DND-41 (cell line): Measurements from ENCODE around the gene LILRB3.

Experiments used
- EZH2 ChIP-seq: IDR thresholded peaks from 3 replicates; pipeline ENCODE4 v1.6.1; 2012; ENCODE audit warnings: borderline replicate concordance, low read depth, mild to moderate bottlenecking, moderate library complexity, low read length, inconsistent platforms; ENCODE audit not compliant: severe bottlenecking
- TF ChIP-seq, protein P1 (sequence below): IDR thresholded peaks from 2 replicates; pipeline ENCODE4 v1.5.1; 2012; ENCODE audit warnings: borderline replicate concordance, low read length, moderate library complexity, mild to moderate bottlenecking; ENCODE audit not compliant: poor library complexity, severe bottlenecking; ENCODE audit errors: extremely low read depth

- TF ChIP-seq, protein P1, sequence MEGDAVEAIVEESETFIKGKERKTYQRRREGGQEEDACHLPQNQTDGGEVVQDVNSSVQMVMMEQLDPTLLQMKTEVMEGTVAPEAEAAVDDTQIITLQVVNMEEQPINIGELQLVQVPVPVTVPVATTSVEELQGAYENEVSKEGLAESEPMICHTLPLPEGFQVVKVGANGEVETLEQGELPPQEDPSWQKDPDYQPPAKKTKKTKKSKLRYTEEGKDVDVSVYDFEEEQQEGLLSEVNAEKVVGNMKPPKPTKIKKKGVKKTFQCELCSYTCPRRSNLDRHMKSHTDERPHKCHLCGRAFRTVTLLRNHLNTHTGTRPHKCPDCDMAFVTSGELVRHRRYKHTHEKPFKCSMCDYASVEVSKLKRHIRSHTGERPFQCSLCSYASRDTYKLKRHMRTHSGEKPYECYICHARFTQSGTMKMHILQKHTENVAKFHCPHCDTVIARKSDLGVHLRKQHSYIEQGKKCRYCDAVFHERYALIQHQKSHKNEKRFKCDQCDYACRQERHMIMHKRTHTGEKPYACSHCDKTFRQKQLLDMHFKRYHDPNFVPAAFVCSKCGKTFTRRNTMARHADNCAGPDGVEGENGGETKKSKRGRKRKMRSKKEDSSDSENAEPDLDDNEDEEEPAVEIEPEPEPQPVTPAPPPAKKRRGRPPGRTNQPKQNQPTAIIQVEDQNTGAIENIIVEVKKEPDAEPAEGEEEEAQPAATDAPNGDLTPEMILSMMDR = no peak
- no peak for TF ChIP-seq EZH2
Observed at GRCh38 chr19:54247106-54247930, 24.5 kb upstream of the LILRB3 start.
